ENCODE results near the gene OR2T2.

DNA sequence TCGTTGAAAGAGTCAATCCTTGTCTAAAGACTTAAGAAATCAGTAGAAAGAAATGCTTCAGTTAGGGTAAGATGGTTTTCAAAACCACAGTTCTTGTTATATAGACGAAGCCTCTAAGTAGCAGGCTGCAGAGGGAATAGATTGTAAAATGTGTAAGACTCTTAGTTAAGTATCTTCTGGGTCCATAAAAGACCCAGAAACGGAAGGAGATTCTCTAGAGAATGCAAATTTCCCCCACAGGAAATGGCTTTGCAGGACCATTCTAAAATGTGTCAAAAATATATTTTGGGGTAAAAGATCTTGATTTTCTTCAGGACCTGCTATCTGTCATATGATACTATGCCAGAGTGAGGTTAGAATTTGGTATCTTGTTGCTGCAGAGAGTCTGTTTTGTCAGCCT, 29.2 kb upstream of the OR2T2 start:
- TF ChIP-seq, protein P1, sequence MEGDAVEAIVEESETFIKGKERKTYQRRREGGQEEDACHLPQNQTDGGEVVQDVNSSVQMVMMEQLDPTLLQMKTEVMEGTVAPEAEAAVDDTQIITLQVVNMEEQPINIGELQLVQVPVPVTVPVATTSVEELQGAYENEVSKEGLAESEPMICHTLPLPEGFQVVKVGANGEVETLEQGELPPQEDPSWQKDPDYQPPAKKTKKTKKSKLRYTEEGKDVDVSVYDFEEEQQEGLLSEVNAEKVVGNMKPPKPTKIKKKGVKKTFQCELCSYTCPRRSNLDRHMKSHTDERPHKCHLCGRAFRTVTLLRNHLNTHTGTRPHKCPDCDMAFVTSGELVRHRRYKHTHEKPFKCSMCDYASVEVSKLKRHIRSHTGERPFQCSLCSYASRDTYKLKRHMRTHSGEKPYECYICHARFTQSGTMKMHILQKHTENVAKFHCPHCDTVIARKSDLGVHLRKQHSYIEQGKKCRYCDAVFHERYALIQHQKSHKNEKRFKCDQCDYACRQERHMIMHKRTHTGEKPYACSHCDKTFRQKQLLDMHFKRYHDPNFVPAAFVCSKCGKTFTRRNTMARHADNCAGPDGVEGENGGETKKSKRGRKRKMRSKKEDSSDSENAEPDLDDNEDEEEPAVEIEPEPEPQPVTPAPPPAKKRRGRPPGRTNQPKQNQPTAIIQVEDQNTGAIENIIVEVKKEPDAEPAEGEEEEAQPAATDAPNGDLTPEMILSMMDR (conservative IDR thresholded peaks at IDR 0.05; ENCODE audit: low read depth, low read length), result no peak
- no peak for TF ChIP-seq EZH2 (IDR thresholded peaks at IDR 0.05; ENCODE audit: low read length, unreplicated experiment)
- no peak for TF ChIP-seq EZH2phosphoT487 (IDR thresholded peaks at IDR 0.05; ENCODE audit: borderline replicate concordance, low read length)
